H1 (cell line): Measurements from ENCODE around the gene CREB3L1. TPM values are rescaled to one million over a fixed set of nuclear protein-coding genes. Genes with fewer than 3 reads are reported as not detected.

Experiments used
- ASH2L ChIP-seq: fragments of 200-600, 300-600 bp; sonication (generic); IDR thresholded peaks from one replicate; pipeline ENCODE4 v1.7.1; 2017; ENCODE audit warnings: low read length
- KDM4A ChIP-seq: IDR thresholded peaks from one replicate; pipeline ENCODE4 v1.7.1; 2012; ENCODE audit warnings: low read depth, mild to moderate bottlenecking, moderate library complexity, low read length, inconsistent platforms; ENCODE audit not compliant: severe bottlenecking
- SIN3A ChIP-seq, 2 experiments: IDR thresholded peaks in 1 of 2; conservative IDR thresholded peaks in 1 of 2; 2 replicates each; pipeline ENCODE4 v1.6.1; 2011 to 2012; ENCODE audit warnings: low read length in 2 of 2, improper control_type of control experiment in 1 of 2, low read depth in 1 of 2, mild to moderate bottlenecking in 1 of 2
- SIRT6 ChIP-seq: IDR thresholded peaks from one replicate; pipeline ENCODE4 v1.7.1; 2012; ENCODE audit warnings: low read length, inconsistent platforms
- USF2 ChIP-seq: IDR thresholded peaks from 2 replicates; pipeline ENCODE4 v1.6.1; 2011; ENCODE audit warnings: low read length, improper control_type of control experiment
- polyA plus RNA-seq, 7 experiments: library from polyadenylated mRNA; depleted of rRNA in 3 of 7; stranded (reverse) in 5 of 7; unstranded in 2 of 7; fragments of >200 nt in 5 of 7; fragments of 200-250 nt in 2 of 7; gene quantifications; 1 replicate in 5 of 7; 2 replicates in 1 of 7; 4 replicates in 1 of 7; pipeline versions ENCODE4 v1.2.1 to v1.2.3, GENCODE V29; 2011 to 2013; ENCODE audit warnings: missing spikeins in 2 of 7, mixed read lengths in 2 of 7
- total RNA-seq: library from RNA; stranded (reverse); fragmentation: NEBNext Ultra II Directional; extraction: Animal tissue kit (Norgen Biotek cat#: 25700); gene quantifications from 2 replicates; pipeline ENCODE4 v1.2.1, GENCODE V29; 2021
- TF ChIP-seq, protein P1 (sequence below): IDR thresholded peaks from 2 replicates; pipeline ENCODE4 v1.6.1; 2012; ENCODE audit warnings: inconsistent platforms
- TF ChIP-seq, protein P2 (sequence below), 3 experiments: IDR thresholded peaks; 1 replicate in 2 of 3; 2 replicates in 1 of 3; pipeline versions ENCODE4 v1.5.1 to v1.6.1; 2011; ENCODE audit warnings: low read length in 3 of 3, mild to moderate bottlenecking in 3 of 3, inconsistent platforms in 2 of 3, low read depth in 1 of 3, moderate library complexity in 1 of 3; ENCODE audit not compliant: insufficient read depth in 1 of 3; ENCODE audit errors: control extremely low read depth in 1 of 3
- TF ChIP-seq, protein P3 (sequence below): IDR thresholded peaks from 2 replicates; pipeline ENCODE4 v1.6.1; 2012; ENCODE audit warnings: inconsistent platforms

Gene CREB3L1
- total and polyA plus RNA-seq, 2 of the 8 experiments (the other 6 are each of a cell fraction or from before 2014, with no cell fraction given): 4.1 to 12.7 TPM

GRCh38 chr11:46332568-46333393 lies 55.3 kb downstream of the CREB3L1 start (continued):
- no peak for TF ChIP-seq USF2
- TF ChIP-seq, protein P1, sequence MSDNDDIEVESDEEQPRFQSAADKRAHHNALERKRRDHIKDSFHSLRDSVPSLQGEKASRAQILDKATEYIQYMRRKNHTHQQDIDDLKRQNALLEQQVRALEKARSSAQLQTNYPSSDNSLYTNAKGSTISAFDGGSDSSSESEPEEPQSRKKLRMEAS: peak; percentile 37; the same call in 1 of the 2 replicates
- TF ChIP-seq SIN3A (conservative IDR thresholded peaks at IDR 0.05 in 1 of 2, IDR thresholded peaks at IDR 0.05 in 1 of 2; ENCODE audit: low read depth in 1 of 2, low read length in 2 of 2): peak in 1 of 2 experiments; percentile 79; a peak in 3 of 4 replicates
- TF ChIP-seq, protein P2, sequence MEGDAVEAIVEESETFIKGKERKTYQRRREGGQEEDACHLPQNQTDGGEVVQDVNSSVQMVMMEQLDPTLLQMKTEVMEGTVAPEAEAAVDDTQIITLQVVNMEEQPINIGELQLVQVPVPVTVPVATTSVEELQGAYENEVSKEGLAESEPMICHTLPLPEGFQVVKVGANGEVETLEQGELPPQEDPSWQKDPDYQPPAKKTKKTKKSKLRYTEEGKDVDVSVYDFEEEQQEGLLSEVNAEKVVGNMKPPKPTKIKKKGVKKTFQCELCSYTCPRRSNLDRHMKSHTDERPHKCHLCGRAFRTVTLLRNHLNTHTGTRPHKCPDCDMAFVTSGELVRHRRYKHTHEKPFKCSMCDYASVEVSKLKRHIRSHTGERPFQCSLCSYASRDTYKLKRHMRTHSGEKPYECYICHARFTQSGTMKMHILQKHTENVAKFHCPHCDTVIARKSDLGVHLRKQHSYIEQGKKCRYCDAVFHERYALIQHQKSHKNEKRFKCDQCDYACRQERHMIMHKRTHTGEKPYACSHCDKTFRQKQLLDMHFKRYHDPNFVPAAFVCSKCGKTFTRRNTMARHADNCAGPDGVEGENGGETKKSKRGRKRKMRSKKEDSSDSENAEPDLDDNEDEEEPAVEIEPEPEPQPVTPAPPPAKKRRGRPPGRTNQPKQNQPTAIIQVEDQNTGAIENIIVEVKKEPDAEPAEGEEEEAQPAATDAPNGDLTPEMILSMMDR (IDR thresholded peaks at IDR 0.05; ENCODE audit: control extremely low read depth in 1 of 3, insufficient read depth in 1 of 3, low read depth in 1 of 3, low read length in 3 of 3): 0 out of 4 replicates have a peak, but pooled peaks of 1 of the 3 experiments have one; percentile 4
- peak; percentile 70 for TF ChIP-seq KDM4A
- TF ChIP-seq, protein P3, sequence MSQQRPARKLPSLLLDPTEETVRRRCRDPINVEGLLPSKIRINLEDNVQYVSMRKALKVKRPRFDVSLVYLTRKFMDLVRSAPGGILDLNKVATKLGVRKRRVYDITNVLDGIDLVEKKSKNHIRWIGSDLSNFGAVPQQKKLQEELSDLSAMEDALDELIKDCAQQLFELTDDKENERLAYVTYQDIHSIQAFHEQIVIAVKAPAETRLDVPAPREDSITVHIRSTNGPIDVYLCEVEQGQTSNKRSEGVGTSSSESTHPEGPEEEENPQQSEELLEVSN: peak; percentile 53; the same call in 1 of the 2 replicates
- no peak for TF ChIP-seq SIRT6
- peak; percentile 64 for TF ChIP-seq ASH2L
